H9 (cell line): ENCODE data around the gene AP2M1. TPM values are rescaled to one million over a fixed set of nuclear protein-coding genes. Genes with fewer than 3 reads are reported as not detected.

Experiments
- DNase-seq: peaks from one replicate; pipeline ENCODE4 v3.0.0-alpha.2; 2017
- H2AFZ ChIP-seq: one replicate; pipeline ENCODE4 v1.6.1; 2013; ENCODE audit warnings: mild to moderate bottlenecking, low read length, control low read depth, moderate library complexity
- H2AK5ac ChIP-seq: 2 replicates; pipeline ENCODE4 v1.6.1; 2013; ENCODE audit warnings: low read length, control low read depth, mixed read lengths; ENCODE audit not compliant: insufficient read length
- H2BK120ac ChIP-seq: one replicate; pipeline ENCODE4 v1.6.1; 2013; ENCODE audit warnings: low read depth, mild to moderate bottlenecking, low read length, control low read depth, inconsistent platforms; ENCODE audit not compliant: poor library complexity, severe bottlenecking
- H2BK12ac ChIP-seq: 2 replicates; pipeline ENCODE4 v1.6.1; 2013; ENCODE audit warnings: low read length, control low read depth, mixed read lengths, low read depth; ENCODE audit not compliant: insufficient read length
- H2BK15ac ChIP-seq: 2 replicates; pipeline ENCODE4 v1.6.1; 2013; ENCODE audit warnings: low read depth, low read length, control low read depth
- H2BK20ac ChIP-seq: one replicate; pipeline ENCODE4 v1.6.1; 2013; ENCODE audit warnings: low read depth, mild to moderate bottlenecking, low read length, control low read depth, inconsistent platforms; ENCODE audit not compliant: poor library complexity, severe bottlenecking
- H2BK5ac ChIP-seq: 2 replicates; pipeline ENCODE4 v1.6.1; 2013; ENCODE audit warnings: low read length, control low read depth, mixed read lengths; ENCODE audit not compliant: insufficient read length
- H3K14ac ChIP-seq: 2 replicates; pipeline ENCODE4 v1.6.1; 2013; ENCODE audit warnings: low read length, control low read depth; ENCODE audit not compliant: insufficient read depth
- H3K18ac ChIP-seq: 2 replicates; pipeline ENCODE4 v1.6.1; 2013; ENCODE audit warnings: low read depth, mild to moderate bottlenecking, mixed read lengths, low read length, control low read depth; ENCODE audit not compliant: insufficient read length
- H3K23ac ChIP-seq: 2 replicates; pipeline ENCODE4 v1.6.1; 2013; ENCODE audit warnings: low read length, control low read depth, mixed read lengths, low read depth; ENCODE audit not compliant: insufficient read length
- H3K23me2 ChIP-seq: 2 replicates; pipeline ENCODE4 v1.6.1; 2013; ENCODE audit warnings: low read depth, mild to moderate bottlenecking, mixed read lengths, low read length, control low read depth; ENCODE audit not compliant: insufficient read length, poor library complexity, severe bottlenecking
- H3K27ac ChIP-seq: 2 replicates; pipeline ENCODE4 v1.5.1; 2013; ENCODE audit warnings: low read length, control low read depth, mixed read lengths, low read depth; ENCODE audit not compliant: insufficient read length
- H3K27me3 ChIP-seq: 2 replicates; pipeline ENCODE4 v1.6.1; 2013; ENCODE audit warnings: low read length, control low read depth, inconsistent platforms; ENCODE audit not compliant: insufficient read depth
- H3K4ac ChIP-seq: 2 replicates; pipeline ENCODE4 v1.6.1; 2013; ENCODE audit warnings: low read depth, mild to moderate bottlenecking, control low read depth, inconsistent platforms, low read length, moderate library complexity
- H3K4me1 ChIP-seq: 2 replicates; pipeline ENCODE4 v1.6.1; 2013; ENCODE audit warnings: low read length, control low read depth, inconsistent platforms; ENCODE audit not compliant: insufficient read depth
- H3K4me2 ChIP-seq: 2 replicates; pipeline ENCODE4 v1.6.1; 2013; ENCODE audit warnings: low read length, control low read depth, mixed read lengths; ENCODE audit not compliant: insufficient read length, insufficient read depth
- H3K56ac ChIP-seq: 2 replicates; pipeline ENCODE4 v1.6.1; 2013; ENCODE audit warnings: low read depth, mild to moderate bottlenecking, mixed read lengths, low read length, control low read depth; ENCODE audit not compliant: insufficient read length
- H3K79me1 ChIP-seq: 2 replicates; pipeline ENCODE4 v1.6.1; 2013; ENCODE audit warnings: low read depth, mild to moderate bottlenecking, moderate library complexity, low read length, control low read depth, inconsistent platforms; ENCODE audit not compliant: insufficient read depth, poor library complexity, severe bottlenecking
- H3K79me2 ChIP-seq: 2 replicates; pipeline ENCODE4 v1.6.1; 2013; ENCODE audit warnings: low read length, control low read depth, inconsistent platforms; ENCODE audit not compliant: insufficient read depth
- H3K9ac ChIP-seq: 2 replicates; pipeline ENCODE4 v1.6.1; 2013; ENCODE audit warnings: low read length, control low read depth, mixed read lengths; ENCODE audit not compliant: insufficient read length; ENCODE audit errors: extremely low read depth
- H3K9me3 ChIP-seq: one replicate; pipeline ENCODE4 v1.6.1; 2013; ENCODE audit warnings: low read depth, low read length, inconsistent platforms; ENCODE audit not compliant: control insufficient read depth
- H3T11ph ChIP-seq: one replicate; pipeline ENCODE4 v1.6.1; 2013; ENCODE audit warnings: mild to moderate bottlenecking, low read length, control low read depth, inconsistent platforms
- H4K20me1 ChIP-seq: one replicate; pipeline ENCODE4 v1.6.1; 2013; ENCODE audit not compliant: control insufficient read depth, insufficient read length, insufficient read depth
- H4K5ac ChIP-seq: 2 replicates; pipeline ENCODE4 v1.6.1; 2013; ENCODE audit warnings: low read depth, mild to moderate bottlenecking, mixed read lengths, low read length, control low read depth; ENCODE audit not compliant: insufficient read length
- H4K8ac ChIP-seq: replicated peaks from 2 replicates; pipeline ENCODE4 v1.6.1; 2013; ENCODE audit warnings: low read length, control low read depth, mixed read lengths, low read depth; ENCODE audit not compliant: insufficient read length
- H4K91ac ChIP-seq: 2 replicates; pipeline ENCODE4 v1.6.1; 2013; ENCODE audit warnings: low read depth, mild to moderate bottlenecking, moderate library complexity, mixed read lengths, low read length, control low read depth; ENCODE audit not compliant: insufficient read length
- H3K27ac Mint-ChIP-seq, 3 experiments: 2 replicates in 2 of 3; 3 replicates in 1 of 3; pipeline ENCODE4 v1.8.0; 2020 to 2021; ENCODE audit warnings: mixed read lengths in 3 of 3, mild to moderate bottlenecking in 1 of 3, moderate library complexity in 1 of 3
- H3K27me3 Mint-ChIP-seq: 2 replicates; pipeline ENCODE4 v1.8.0; 2021; ENCODE audit warnings: low read depth, mild to moderate bottlenecking, moderate library complexity, mixed read lengths
- H3K36me3 Mint-ChIP-seq, 3 experiments: 2 replicates in 2 of 3; 3 replicates in 1 of 3; pipeline ENCODE4 v1.8.0; 2020 to 2021; ENCODE audit warnings: low read depth in 3 of 3, mixed read lengths in 3 of 3; ENCODE audit not compliant: insufficient read depth in 1 of 3
- H3K4me1 Mint-ChIP-seq, 2 experiments: 2 replicates each; pipeline ENCODE4 v1.8.0; 2020; ENCODE audit warnings: mixed read lengths in 2 of 2
- H3K4me3 Mint-ChIP-seq, 2 experiments: 2 replicates in 1 of 2; 3 replicates in 1 of 2; pipeline ENCODE4 v1.8.0; 2020 to 2021; ENCODE audit warnings: mild to moderate bottlenecking in 2 of 2, mixed read lengths in 2 of 2, moderate library complexity in 1 of 2
- H3K9me3 Mint-ChIP-seq, 2 experiments: 2 replicates in 1 of 2; 3 replicates in 1 of 2; pipeline ENCODE4 v1.8.0; 2020; ENCODE audit warnings: mild to moderate bottlenecking in 2 of 2, mixed read lengths in 2 of 2, moderate library complexity in 1 of 2
- CTCF ChIP-seq: fragments of 200-600 bp; sonication (generic); conservative IDR thresholded peaks from 3 replicates; pipeline ENCODE4 v1.8.0; 2021; ENCODE audit warnings: antibody characterized with exemption, mild to moderate bottlenecking
- WGBS: extraction: QIAGEN DNeasy Blood & Tissue Kit; methylation state at CpG from one replicate; pipeline ENCODE4 v1.1.7; 2013; ENCODE audit warnings: missing lambda C conversion rate, low lambda C conversion rate, mixed read lengths; ENCODE audit not compliant: insufficient read length; ENCODE audit errors: extremely low coverage; 5-methylcytosine and 5-hydroxymethylcytosine counted together
- total RNA-seq: library from RNA; stranded (reverse); gene quantifications from 2 replicates; pipeline ENCODE4 v1.2.1, GENCODE V29; 2021

AP2M1 gene
- total RNA-seq, 1 experiment from 2014 or later: 443 TPM

- no CpG with 5 or more reads among the region's 4 CpGs for WGBS
- no peak overlapping the region for H3K18ac ChIP-seq
- H3K23me2 ChIP-seq: peaks cover 16% of the 10 kb centered on the region
- H3T11ph ChIP-seq: no peak overlapping the region
- peaks cover 9% of the 10 kb centered on the region; the same call in 1 of the 2 replicates for H3K79me2 ChIP-seq
- Mint-ChIP-seq H3K36me3 (peaks cover 38 to 67% (median 57%) of the 10 kb centered on the region in 3 experiments; a peak in 6 of 7 replicates), H3K4me3 (peak overlapping the region; percentile 95 to 96; a peak in 3 of 5 replicates), H3K9me3 (no peaks in the 10 kb centered on the region), H3K27ac (peak overlapping the region; percentile 34 to 100 (median 72); a peak in 5 of 7 replicates), H3K4me1 (peaks cover 21 to 31% of the 10 kb centered on the region in 2 experiments), H3K27me3 (no peaks in the 10 kb centered on the region)
- H3K9me3 ChIP-seq: no peaks in the 10 kb centered on the region
- H3K4me2 ChIP-seq: peak overlapping the region; percentile 97
- H3K9ac ChIP-seq: no peak overlapping the region
- H4K20me1 ChIP-seq: peaks cover 3% of the 10 kb centered on the region
- H3K79me1 ChIP-seq: peaks cover 7% of the 10 kb centered on the region
- H2AK5ac ChIP-seq: no peak overlapping the region
- no peak overlapping the region for H4K8ac ChIP-seq
- no peaks in the 10 kb centered on the region for H3K27me3 ChIP-seq
- no peak for TF ChIP-seq CTCF
- no peaks in the 10 kb centered on the region; the same call in 1 of the 2 replicates for H3K4me1 ChIP-seq
- no peak overlapping the region for H2AFZ ChIP-seq
- no peak overlapping the region for H3K14ac ChIP-seq
- no peak overlapping the region for H2BK120ac ChIP-seq
- H4K5ac ChIP-seq: no peak overlapping the region
- no peak overlapping the region for H2BK12ac ChIP-seq
- H4K91ac ChIP-seq: no peak overlapping the region
- H3K56ac ChIP-seq: no peak overlapping the region
- H2BK20ac ChIP-seq: no peak overlapping the region
- peak overlapping the region; percentile 72 for H3K27ac ChIP-seq
- H2BK5ac ChIP-seq: no peak overlapping the region
- no peak overlapping the region for H2BK15ac ChIP-seq
- no peak overlapping the region for H3K4ac ChIP-seq
- no peak overlapping the region for H3K23ac ChIP-seq
- no peak for DNase-seq
These were observed 2.7 kb downstream of the AP2M1 start for GRCh38 chr3:184177331-184177731.
